Gastroesophageal sphincter (tissue), 4 donors: Measurements from ENCODE around the gene CTNNBIP1. TPM values are rescaled to one million over a fixed set of nuclear protein-coding genes. Genes with fewer than 3 reads are reported as not detected.

Experiments
- ATAC-seq: fragments of 150-250 bp; one replicate; pipeline ENCODE4 v1.9.1; 2016; ENCODE audit warnings: mild to moderate bottlenecking, moderate library complexity
- H3K27ac ChIP-seq, 4 donors: fragments of 200-600 bp; sonication (generic) in 3 of 4; 1 replicate in 3 of 4; 2 replicates in 1 of 4; pipeline ENCODE4 v1.5.1; 2016 to 2019
- H3K27me3 ChIP-seq: fragments of 200-600 bp; sonication (generic); one replicate; pipeline ENCODE4 v1.5.1; 2019
- H3K36me3 ChIP-seq, 2 donors: fragments of 200-600 bp; sonication (generic); one replicate each; pipeline ENCODE4 v1.5.1; 2019; ENCODE audit warnings: control low read depth in 1 of 2
- H3K4me1 ChIP-seq, 3 donors: fragments of 200-600 bp; sonication (generic); 1 replicate in 2 of 3; 2 replicates in 1 of 3; pipeline ENCODE4 v1.5.1; 2016 to 2019; ENCODE audit warnings: control low read depth in 2 of 3
- H3K4me3 ChIP-seq, 2 donors: fragments of 200-600 bp; sonication (generic); one replicate each; pipeline ENCODE4 v1.5.1; 2019; ENCODE audit warnings: mild to moderate bottlenecking in 1 of 2, moderate library complexity in 1 of 2
- H3K9me3 ChIP-seq, 3 donors: fragments of 200-600 bp; sonication (generic); one replicate each; pipeline ENCODE4 v1.5.1; 2017 to 2019; ENCODE audit warnings: control low read depth in 2 of 3
- EP300 ChIP-seq: sonication (generic); formaldehyde crosslinking; IDR thresholded peaks from one replicate; pipeline ENCODE4 v1.6.1; 2017; ENCODE audit warnings: antibody characterized with exemption, mild to moderate bottlenecking
- POLR2A ChIP-seq, 2 donors: fragments of 450-650 bp; IDR thresholded peaks; one replicate each; pipeline ENCODE4 v1.6.1; 2017; ENCODE audit warnings: antibody characterized with exemption in 2 of 2, mild to moderate bottlenecking in 2 of 2, moderate library complexity in 1 of 2
- POLR2AphosphoS5 ChIP-seq: sonication (generic); formaldehyde crosslinking; IDR thresholded peaks from one replicate; pipeline ENCODE4 v1.6.1; 2017; ENCODE audit warnings: antibody characterized with exemption
- WGBS, 2 donors: methylation state at CpG; one replicate each; pipeline ENCODE4 v1.1.5; 2018; ENCODE audit warnings: low coverage in 1 of 2; 5-methylcytosine and 5-hydroxymethylcytosine counted together
- total RNA-seq, 4 donors: library from RNA; depleted of rRNA; stranded (reverse); fragments of >200 nt; gene quantifications; one replicate each; pipeline ENCODE4 v1.1.0, GENCODE V29; 2016
- TF ChIP-seq, protein P1 (sequence below), 4 experiments: fragments of 200-600 bp in 2 of 4; fragments of 450-650 bp in 2 of 4; sonication (generic) in 1 of 4; IDR thresholded peaks; one replicate each; pipeline ENCODE4 v1.5.1; 2017 to 2019; ENCODE audit warnings: antibody characterized with exemption in 4 of 4, mild to moderate bottlenecking in 2 of 4, moderate library complexity in 2 of 4

The CTNNBIP1 gene
- total RNA-seq, 4 donors from 2014 or later: 13.7 to 27.6 (median 21.0) TPM

DNA sequence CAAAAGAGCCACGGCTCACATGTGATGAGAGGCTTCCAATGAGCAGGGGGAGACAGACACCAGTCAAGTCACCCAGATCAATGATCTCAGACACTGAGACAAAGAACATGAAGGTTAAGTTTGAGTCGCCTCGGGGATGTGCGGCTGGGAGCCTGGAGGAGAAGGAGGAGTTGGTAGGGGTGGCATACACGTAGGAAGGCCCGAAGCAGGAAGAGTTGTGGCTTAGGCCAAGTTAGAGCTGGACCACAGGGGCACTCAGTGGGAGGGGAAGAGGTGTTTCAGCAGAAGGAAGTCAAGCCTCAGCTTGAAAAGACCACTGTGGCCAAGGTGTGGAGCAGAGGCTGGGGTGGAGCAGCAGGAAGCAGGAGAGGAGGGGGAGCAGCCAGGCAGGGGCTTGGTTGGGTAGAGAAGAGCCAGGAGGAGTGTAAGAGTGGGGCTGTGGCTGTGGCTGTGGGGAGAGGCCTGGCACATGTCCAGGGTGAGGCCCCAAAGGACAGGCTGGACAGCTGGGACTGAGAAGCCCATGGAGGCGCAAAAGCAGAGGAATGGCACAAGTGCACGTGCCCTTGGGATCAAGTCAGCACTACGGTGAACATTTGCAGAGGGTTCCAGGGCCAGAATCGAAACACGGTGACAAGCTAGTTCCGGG, 27.6 kb downstream of the CTNNBIP1 start:
- Histone ChIP-seq H3K9me3 (no peaks in the 10 kb centered on the region), H3K27me3 (no peaks in the 10 kb centered on the region), H3K36me3 (peaks cover 0 to 13% of the 10 kb centered on the region in 2 donors), H3K4me3 (no peak overlapping the region), H3K27ac (no peak overlapping the region), H3K4me1 (no peaks in the 10 kb centered on the region)
- TF ChIP-seq EP300 (no peak), POLR2AphosphoS5 (no peak), POLR2A (IDR thresholded peaks at IDR 0.05) (no peak)
- TF ChIP-seq, protein P1, sequence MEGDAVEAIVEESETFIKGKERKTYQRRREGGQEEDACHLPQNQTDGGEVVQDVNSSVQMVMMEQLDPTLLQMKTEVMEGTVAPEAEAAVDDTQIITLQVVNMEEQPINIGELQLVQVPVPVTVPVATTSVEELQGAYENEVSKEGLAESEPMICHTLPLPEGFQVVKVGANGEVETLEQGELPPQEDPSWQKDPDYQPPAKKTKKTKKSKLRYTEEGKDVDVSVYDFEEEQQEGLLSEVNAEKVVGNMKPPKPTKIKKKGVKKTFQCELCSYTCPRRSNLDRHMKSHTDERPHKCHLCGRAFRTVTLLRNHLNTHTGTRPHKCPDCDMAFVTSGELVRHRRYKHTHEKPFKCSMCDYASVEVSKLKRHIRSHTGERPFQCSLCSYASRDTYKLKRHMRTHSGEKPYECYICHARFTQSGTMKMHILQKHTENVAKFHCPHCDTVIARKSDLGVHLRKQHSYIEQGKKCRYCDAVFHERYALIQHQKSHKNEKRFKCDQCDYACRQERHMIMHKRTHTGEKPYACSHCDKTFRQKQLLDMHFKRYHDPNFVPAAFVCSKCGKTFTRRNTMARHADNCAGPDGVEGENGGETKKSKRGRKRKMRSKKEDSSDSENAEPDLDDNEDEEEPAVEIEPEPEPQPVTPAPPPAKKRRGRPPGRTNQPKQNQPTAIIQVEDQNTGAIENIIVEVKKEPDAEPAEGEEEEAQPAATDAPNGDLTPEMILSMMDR (IDR thresholded peaks at IDR 0.05): no peak
- 68% methylated on average over 8 of the region's 12 CpGs; no CpG with 5 or more reads in 1 of the 2 donors for WGBS, 2 donors
- ATAC-seq: no peak

DNA sequence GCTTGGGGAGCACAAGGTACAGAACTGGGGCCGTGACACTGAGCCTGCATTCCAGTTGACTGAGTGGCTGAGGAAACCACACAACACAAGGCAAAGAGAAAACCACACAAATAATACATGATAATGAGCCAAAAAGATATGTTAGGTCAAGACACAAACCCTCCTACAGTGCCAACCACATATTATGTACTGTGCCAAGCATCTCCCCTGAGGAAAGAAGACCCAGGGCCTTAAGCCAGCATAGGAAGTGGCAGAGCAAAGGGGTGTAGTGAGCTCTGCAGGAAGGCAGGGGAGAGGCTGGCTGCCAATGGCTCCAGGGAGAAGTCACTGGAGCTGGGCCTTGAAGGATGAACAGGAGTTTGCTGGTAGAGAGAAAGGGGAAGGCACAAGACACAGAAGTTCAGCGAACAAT, 28.2 kb downstream of the CTNNBIP1 start:
- Histone ChIP-seq H3K27ac (no peak overlapping the region), H3K36me3 (peaks cover 0 to 13% of the 10 kb centered on the region in 2 donors), H3K9me3 (no peaks in the 10 kb centered on the region), H3K27me3 (no peaks in the 10 kb centered on the region), H3K4me3 (no peak overlapping the region), H3K4me1 (peaks cover 0 to 2% (median 0%) of the 10 kb centered on the region in 3 donors)
- TF ChIP-seq POLR2AphosphoS5 (no peak), POLR2A (IDR thresholded peaks at IDR 0.05) (no peak), EP300 (no peak)
- TF ChIP-seq, protein P1 (IDR thresholded peaks at IDR 0.05): no peak
- no peak for ATAC-seq
- WGBS, 2 donors: 74 to 100% methylated on average over 2 of the region's 2 CpGs

DNA sequence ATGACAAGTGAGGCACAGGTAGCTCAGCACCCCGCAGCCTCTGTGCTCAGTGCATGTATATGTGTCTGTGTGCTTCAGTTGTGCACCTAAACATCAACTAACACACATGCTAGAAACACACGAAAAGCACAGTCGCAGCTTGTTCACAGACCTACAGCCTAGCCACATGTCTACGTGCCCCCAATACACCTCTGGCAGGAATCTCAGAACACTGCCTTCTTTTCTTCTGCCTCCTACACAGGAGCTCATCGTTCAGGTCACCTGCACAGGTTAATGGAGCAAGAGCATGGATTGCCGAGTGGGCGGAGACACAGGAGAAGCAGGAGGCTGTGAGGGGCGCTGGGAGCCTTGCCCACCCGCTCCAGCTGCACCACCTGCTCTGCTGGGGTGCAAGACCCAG, 31.7 kb downstream of the CTNNBIP1 start:
- no peak overlapping the region for H3K27ac ChIP-seq
- TF ChIP-seq, protein P1 (IDR thresholded peaks at IDR 0.05): no peak
- TF ChIP-seq EP300: no peak
- TF ChIP-seq POLR2AphosphoS5: no peak
- no peak for TF ChIP-seq POLR2A (IDR thresholded peaks at IDR 0.05)
- WGBS, 2 donors: 89 to 90% methylated on average over 3 of the region's 9 CpGs
- no peak overlapping the region for H3K4me3 ChIP-seq
- no peaks in the 10 kb centered on the region for H3K27me3 ChIP-seq
- ATAC-seq: no peak
- H3K36me3 ChIP-seq: peaks cover 0 to 11% of the 10 kb centered on the region in 2 donors
- peaks cover 0 to 26% (median 7%) of the 10 kb centered on the region in 3 donors for H3K4me1 ChIP-seq
- no peaks in the 10 kb centered on the region for H3K9me3 ChIP-seq

DNA sequence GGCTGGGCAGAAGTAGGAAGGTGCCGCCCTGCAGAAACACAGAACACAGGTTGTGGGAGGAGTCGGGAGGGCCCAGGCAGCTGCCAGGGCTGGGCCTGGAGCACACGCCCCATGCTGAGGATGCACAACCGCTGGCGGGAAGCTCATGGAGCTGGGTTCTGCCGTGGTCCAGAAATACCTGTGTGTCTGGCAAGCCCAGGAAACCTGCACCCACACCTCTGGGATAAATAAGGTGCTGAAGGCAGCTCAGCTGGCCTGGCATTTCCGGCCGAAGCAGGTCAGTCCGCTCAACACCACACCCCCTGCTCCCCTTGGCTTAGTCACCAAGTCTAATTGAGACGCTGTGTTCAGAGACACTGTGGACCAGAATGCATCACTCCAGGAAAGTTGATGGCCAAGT, 32.1 kb downstream of the CTNNBIP1 start:
- Histone ChIP-seq H3K4me1 (peaks cover 0 to 26% (median 7%) of the 10 kb centered on the region in 3 donors), H3K4me3 (no peak overlapping the region), H3K36me3 (peaks cover 0 to 6% of the 10 kb centered on the region in 2 donors), H3K27ac (no peak overlapping the region), H3K27me3 (no peaks in the 10 kb centered on the region), H3K9me3 (no peaks in the 10 kb centered on the region)
- WGBS, 2 donors: 74% methylated on average over 5 of the region's 10 CpGs; no CpG with 5 or more reads in 1 of the 2 donors
- no peak for TF ChIP-seq POLR2A (IDR thresholded peaks at IDR 0.05)
- TF ChIP-seq POLR2AphosphoS5: no peak
- TF ChIP-seq EP300: no peak
- TF ChIP-seq, protein P1 (IDR thresholded peaks at IDR 0.05): no peak
- no peak for ATAC-seq

DNA sequence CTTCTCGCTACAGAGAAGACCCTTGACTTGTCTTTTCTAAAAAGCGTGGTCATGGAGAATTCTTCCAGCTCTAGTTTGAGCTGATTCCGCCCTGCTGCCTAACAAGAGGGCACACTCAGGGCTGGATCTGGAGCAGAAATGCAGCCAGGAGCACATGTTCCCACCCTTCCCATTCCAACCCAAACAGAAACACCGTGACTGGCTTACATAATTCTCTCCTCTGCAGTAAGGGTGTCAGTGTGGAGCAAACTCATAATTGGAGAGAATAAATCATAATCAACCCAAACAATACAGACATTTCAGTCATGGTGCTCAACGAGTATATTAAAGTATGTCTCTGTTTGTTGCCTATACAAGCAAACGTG, 34.5 kb downstream of the CTNNBIP1 start:
- Histone ChIP-seq H3K27me3 (no peaks in the 10 kb centered on the region), H3K4me3 (peak overlapping the region in 1 of 2 donors; percentile 34), H3K9me3 (no peaks in the 10 kb centered on the region), H3K36me3 (peaks cover 0 to 13% of the 10 kb centered on the region in 2 donors), H3K4me1 (peaks cover 0 to 26% (median 7%) of the 10 kb centered on the region in 3 donors), H3K27ac (peak overlapping the region in 3 of 4 donors; percentile 51 to 73 (median 73))
- WGBS, 2 donors: 17 to 31% methylated on average over 4 of the region's 6 CpGs
- peak; percentile 45 for ATAC-seq
- TF ChIP-seq EP300 (no peak), POLR2A (IDR thresholded peaks at IDR 0.05) (no peak), POLR2AphosphoS5 (no peak)
- TF ChIP-seq, protein P1 (IDR thresholded peaks at IDR 0.05): no peak
